Ammon's horn (tissue), 1 donor: Measurements from ENCODE around the gene FUOM.
A peak's percentile ranks its signal among the peaks of the same experiment; 100 is the strongest.

Source experiments
- DNase-seq: peaks from one replicate; pipeline ENCODE4 v3.0.0-alpha.2; 2016; ENCODE audit warnings: low spot score

Gene FUOM

GRCh38 chr10:133357285-133358161, at the start of gene FUOM:
Gene FUOM (minus strand): TSS chr10:133358019. CDS start chr10:133358007, 12 bp downstream.
- DNase-seq: no peak

- no peak for DNase-seq
Observed at GRCh38 chr10:133405844-133406527, 48.2 kb upstream of the FUOM start.

- no peak for DNase-seq
Observed at GRCh38 chr10:133405272-133405671, 47.5 kb upstream of the FUOM start.

- no peak for DNase-seq
Observed at GRCh38 chr10:133403784-133404183, 46.0 kb upstream of the FUOM start.

GRCh38 chr10:133403359-133403758, 45.5 kb upstream of the FUOM start:
- DNase-seq: no peak

GRCh38 chr10:133401981-133402725, 44.3 kb upstream of the FUOM start:
- no peak for DNase-seq

GRCh38 chr10:133401500-133401899, 43.7 kb upstream of the FUOM start:
- no peak for DNase-seq

GRCh38 chr10:133400624-133401424, 43.0 kb upstream of the FUOM start:
- no peak for DNase-seq

GRCh38 chr10:133399123-133399601, 41.3 kb upstream of the FUOM start:
- no peak for DNase-seq

- no peak for DNase-seq
Observed at GRCh38 chr10:133397938-133398337, 40.1 kb upstream of the FUOM start.

- DNase-seq: peak; percentile 1
Observed at GRCh38 chr10:133396035-133396624, 38.3 kb upstream of the FUOM start.

GRCh38 chr10:133394801-133395221, 37.0 kb upstream of the FUOM start:
- DNase-seq: peak; percentile 1

- DNase-seq: peak; percentile 93
Observed at GRCh38 chr10:133394064-133394663, 36.3 kb upstream of the FUOM start, which contains the start of gene MTG1. Gene MTG1 (plus strand): TSS chr10:133394157. CDS start chr10:133394221, 64 bp downstream.

GRCh38 chr10:133393401-133394063, 35.7 kb upstream of the FUOM start:
- DNase-seq: peak; percentile 3

GRCh38 chr10:133391761-133392518, 34.1 kb upstream of the FUOM start:
- DNase-seq: no peak

- no peak for DNase-seq
Observed at GRCh38 chr10:133391249-133391635, 33.4 kb upstream of the FUOM start.

GRCh38 chr10:133390597-133391248, 32.9 kb upstream of the FUOM start:
- DNase-seq: no peak

- peak; percentile 31 for DNase-seq
Observed at GRCh38 chr10:133388973-133389818, 31.4 kb upstream of the FUOM start.
